HFFc6 (cell line): Measurements from ENCODE around the gene CDH23. TPM values are rescaled to one million over a fixed set of nuclear protein-coding genes. Genes with fewer than 3 reads are reported as not detected.

ENCODE experiments used
- DNase-seq: peaks from one replicate; pipeline ENCODE4 v3.0.0-alpha.2; 2018
- H3K27ac Mint-ChIP-seq: 2 replicates; pipeline ENCODE4 v1.8.0; 2020; ENCODE audit warnings: mild to moderate bottlenecking, mixed read lengths
- H3K27me3 Mint-ChIP-seq: 2 replicates; pipeline ENCODE4 v1.8.0; 2021; ENCODE audit warnings: mild to moderate bottlenecking, moderate library complexity, mixed read lengths; ENCODE audit not compliant: insufficient read depth
- H3K36me3 Mint-ChIP-seq: 2 replicates; pipeline ENCODE4 v1.8.0; 2021; ENCODE audit warnings: low read depth, mixed read lengths
- H3K4me1 Mint-ChIP-seq: 2 replicates; pipeline ENCODE4 v1.8.0; 2020; ENCODE audit warnings: low read depth, mixed read lengths
- H3K4me3 Mint-ChIP-seq: 2 replicates; pipeline ENCODE4 v1.8.0; 2020; ENCODE audit warnings: mild to moderate bottlenecking, moderate library complexity, mixed read lengths
- H3K9me3 Mint-ChIP-seq: 2 replicates; pipeline ENCODE4 v1.8.0; 2020; ENCODE audit warnings: mild to moderate bottlenecking, mixed read lengths
- CTCF ChIP-seq: fragments of 200-600 bp; sonication (generic); IDR thresholded peaks from 2 replicates; pipeline ENCODE4 v1.5.0; 2021; ENCODE audit warnings: antibody characterized with exemption, mild to moderate bottlenecking
- total RNA-seq, 6 experiments: library from RNA; stranded (reverse); fragmentation: NEBNext Ultra II Directional; extraction: Animal tissue kit (Norgen Biotek cat#: 25700); gene quantifications; 2 replicates in 1 of 6; 3 replicates in 5 of 6; pipeline ENCODE4 v1.2.3, GENCODE V29; 2021

The CDH23 gene
- total RNA-seq, 6 experiments from 2014 or later = 0.02 to 0.11 (median 0.04) TPM; not detected in 2

- Mint-ChIP-seq H3K4me1 (no peaks in the 10 kb centered on the region), H3K27me3 (peaks cover 41% of the 10 kb centered on the region), H3K4me3 (no peak overlapping the region), H3K36me3 (no peaks in the 10 kb centered on the region), H3K9me3 (no peaks in the 10 kb centered on the region), H3K27ac (no peak overlapping the region)
- DNase-seq = no peak
- no peak for TF ChIP-seq CTCF
Measured at GRCh38 chr10:71424496-71425194, 27.9 kb downstream of the CDH23 start.

GRCh38 chr10:71426058-71426605, 29.4 kb downstream of the CDH23 start:
- Mint-ChIP-seq H3K9me3 (no peaks in the 10 kb centered on the region), H3K4me1 (no peaks in the 10 kb centered on the region), H3K36me3 (no peaks in the 10 kb centered on the region), H3K27ac (no peak overlapping the region), H3K4me3 (no peak overlapping the region), H3K27me3 (peaks cover 42% of the 10 kb centered on the region)
- no peak for TF ChIP-seq CTCF
- DNase-seq = no peak

GRCh38 chr10:71427246-71427645, 30.5 kb downstream of the CDH23 start:
- DNase-seq = no peak
- Mint-ChIP-seq H3K27ac (no peak overlapping the region), H3K36me3 (no peaks in the 10 kb centered on the region), H3K9me3 (no peaks in the 10 kb centered on the region), H3K27me3 (peaks cover 42% of the 10 kb centered on the region), H3K4me3 (no peak overlapping the region), H3K4me1 (no peaks in the 10 kb centered on the region)
- no peak for TF ChIP-seq CTCF

- no peaks in the 10 kb centered on the region for H3K4me1 Mint-ChIP-seq
- no peak overlapping the region for H3K4me3 Mint-ChIP-seq
- H3K36me3 Mint-ChIP-seq = no peaks in the 10 kb centered on the region
- H3K27ac Mint-ChIP-seq = no peak overlapping the region
- DNase-seq = no peak
- peaks cover 41% of the 10 kb centered on the region for H3K27me3 Mint-ChIP-seq
- no peak for TF ChIP-seq CTCF
- no peaks in the 10 kb centered on the region for H3K9me3 Mint-ChIP-seq
Measured at GRCh38 chr10:71429304-71429703, 32.6 kb downstream of the CDH23 start.

- no peak for DNase-seq
- TF ChIP-seq CTCF = peak; percentile 34
- Mint-ChIP-seq H3K27ac (no peak overlapping the region), H3K27me3 (peaks cover 41% of the 10 kb centered on the region), H3K36me3 (no peaks in the 10 kb centered on the region), H3K9me3 (no peaks in the 10 kb centered on the region), H3K4me1 (no peaks in the 10 kb centered on the region), H3K4me3 (no peak overlapping the region)
Measured at GRCh38 chr10:71429929-71430328, 33.2 kb downstream of the CDH23 start.
